Stimulated activated CD4-positive, alpha-beta T cell treated with anti-CD3 and anti-CD28 coated beads, Interleukin-4, amount 100 ng/mL, for 48 hours (primary cell): ENCODE results near the gene CDKN1B.

Experiments
- DNase-seq, 2 donors: peaks; one replicate each; pipeline ENCODE4 v3.0.0-alpha.2; 2020; ENCODE audit warnings: low read depth in 2 of 2

CDKN1B gene

DNA sequence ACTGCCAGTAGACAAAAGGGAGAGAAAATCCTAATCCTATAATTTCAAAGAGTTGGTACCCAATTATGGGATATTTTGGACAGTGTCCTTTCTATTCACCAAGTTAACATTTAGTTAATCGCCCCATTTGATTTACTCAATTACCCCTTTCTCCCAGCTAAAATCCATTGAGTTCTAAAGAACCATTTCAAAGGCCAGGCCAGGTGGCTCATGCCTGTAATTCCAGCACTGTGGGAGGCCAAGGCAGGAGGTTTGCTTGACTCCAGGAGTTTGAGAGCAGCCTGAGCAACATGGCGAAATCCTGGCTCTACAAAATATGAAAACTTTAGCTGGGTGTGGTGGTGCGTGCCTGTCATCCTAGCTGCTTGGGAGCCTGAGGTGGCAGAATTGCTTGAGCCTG, 15.7 kb upstream of the CDKN1B start:
- DNase-seq: no peak

DNA sequence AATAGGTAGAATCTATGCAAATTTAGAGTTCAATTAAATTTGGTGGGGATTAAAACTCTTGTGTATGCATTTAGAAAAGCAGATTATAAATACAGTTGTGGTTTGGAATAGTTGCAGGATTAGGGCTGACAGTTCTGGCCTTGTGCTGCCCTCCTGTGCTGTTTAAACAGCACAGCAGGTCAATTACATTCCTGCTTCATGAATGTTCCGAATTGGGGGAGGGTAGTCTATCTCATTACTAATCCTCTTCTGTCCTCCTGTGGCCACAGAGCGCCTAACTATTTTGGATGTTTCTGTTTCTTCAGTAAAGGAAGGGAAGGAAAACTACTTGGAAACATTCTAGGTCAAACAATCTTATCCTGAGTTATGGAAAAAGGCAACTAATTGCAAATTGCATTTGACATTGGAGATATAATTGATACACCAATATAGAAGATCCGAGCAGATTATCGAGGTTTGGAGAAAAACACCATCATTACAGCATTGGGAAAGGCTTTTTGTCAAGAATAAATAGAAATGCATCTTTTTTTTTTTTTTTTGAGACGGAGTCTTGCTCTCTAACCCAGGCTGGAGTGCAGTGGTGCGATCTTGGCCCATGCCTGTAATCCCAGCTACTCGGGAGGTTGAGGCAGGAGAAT, 12.5 kb upstream of the CDKN1B start:
- no peak for DNase-seq

- peak in 1 of 2 donors; percentile 48 for DNase-seq
These were observed 11.2 kb upstream of the CDKN1B start for GRCh38 chr12:12705838-12706520.

- no peak for DNase-seq
These were observed 3.3 kb upstream of the CDKN1B start for GRCh38 chr12:12713932-12714275.

DNA sequence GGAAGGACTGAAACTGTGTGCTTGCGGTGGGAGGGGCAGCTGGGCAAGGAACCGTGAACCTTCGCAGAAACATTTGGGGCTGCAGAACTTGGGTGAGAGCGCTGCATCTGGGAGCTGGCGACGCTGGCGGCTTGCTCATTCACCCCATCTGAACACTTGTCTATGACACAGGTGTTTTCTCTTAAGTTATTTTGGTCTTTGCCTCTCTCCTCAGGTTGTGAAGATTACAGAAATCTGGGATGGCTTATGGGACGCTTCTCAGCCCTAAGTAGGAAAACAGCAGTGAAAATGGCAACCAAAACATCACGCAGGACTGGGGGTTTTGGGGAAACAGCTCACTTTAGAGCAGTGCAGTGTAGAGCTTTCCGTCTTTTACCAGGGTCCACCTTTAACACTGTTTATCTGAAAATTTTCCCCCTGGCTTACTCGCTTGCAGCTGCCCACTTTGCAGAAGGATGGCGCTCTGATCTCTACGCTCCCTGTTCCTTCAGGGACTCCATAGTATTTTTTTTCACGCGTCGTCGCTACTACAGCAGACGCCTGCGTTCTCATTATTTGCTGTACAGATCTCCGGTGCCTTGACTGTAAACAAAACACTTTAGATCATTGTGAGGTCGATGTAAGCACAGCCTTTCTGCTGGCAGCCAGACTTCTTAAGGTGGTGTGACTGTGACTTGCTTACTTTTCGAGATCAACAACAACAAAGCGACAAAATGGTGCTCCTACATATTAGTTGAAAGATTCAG, 2.7 kb upstream of the CDKN1B start:
- DNase-seq: no peak

- no peak for DNase-seq
These were observed 2.1 kb upstream of the CDKN1B start for GRCh38 chr12:12715128-12715458.

DNA sequence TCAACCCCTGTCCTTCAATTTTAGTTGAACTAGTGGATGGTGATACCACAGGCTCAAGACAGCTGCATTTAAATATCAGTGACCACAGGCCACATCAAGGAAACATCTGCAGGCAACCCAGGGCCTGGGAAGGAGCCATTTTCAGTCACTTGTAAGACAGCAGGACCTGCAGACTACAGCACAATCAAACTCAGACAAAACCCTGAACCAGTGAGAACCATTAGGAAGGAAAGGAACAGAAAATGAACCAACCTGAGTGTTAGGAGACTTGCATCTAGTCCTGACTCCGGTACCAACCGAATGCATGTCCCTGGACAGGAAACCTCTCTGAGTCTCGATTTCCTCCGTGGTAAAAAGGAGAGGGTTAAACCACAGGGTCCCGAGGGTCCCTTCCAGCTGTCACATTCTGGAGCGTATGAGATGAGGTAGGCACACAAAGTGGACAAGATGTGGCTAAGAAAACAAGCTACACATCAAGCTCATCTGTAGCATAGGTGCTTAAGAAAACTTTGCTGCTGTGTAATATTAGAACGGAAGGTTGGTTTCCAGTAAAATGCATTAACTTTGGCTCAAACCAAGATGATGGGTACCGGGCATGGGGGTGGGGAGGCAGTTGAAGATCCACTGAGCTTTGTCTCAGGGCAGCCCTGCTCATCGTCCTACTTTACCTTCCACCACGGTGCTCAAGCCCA, 1.6 kb upstream of the CDKN1B start:
- no peak for DNase-seq

- DNase-seq: no peak
These were observed 896 bp upstream of the CDKN1B start for GRCh38 chr12:12716151-12716792.

GRCh38 chr12:12717586-12718380, 615 bp downstream of the CDKN1B start:
- DNase-seq: no peak

DNA sequence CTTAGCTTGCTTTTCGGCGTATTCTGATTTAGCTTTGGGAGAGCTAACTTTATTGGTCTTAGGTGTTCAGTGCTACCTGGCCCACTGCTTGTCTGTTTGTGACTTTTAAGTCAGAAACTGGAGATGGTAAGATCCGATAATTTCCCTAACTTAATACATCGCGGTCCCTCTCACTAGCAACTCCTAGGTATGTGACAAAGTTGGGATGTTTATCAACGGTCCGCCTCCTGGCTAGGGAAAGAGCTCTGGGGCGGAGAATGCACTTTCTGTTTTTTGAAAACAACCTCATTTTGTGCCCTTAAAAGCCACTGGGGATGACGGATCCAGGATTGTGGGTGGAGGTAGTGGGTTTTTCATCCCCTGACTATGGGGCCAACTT, 1.2 kb downstream of the CDKN1B start:
- DNase-seq: no peak

DNA sequence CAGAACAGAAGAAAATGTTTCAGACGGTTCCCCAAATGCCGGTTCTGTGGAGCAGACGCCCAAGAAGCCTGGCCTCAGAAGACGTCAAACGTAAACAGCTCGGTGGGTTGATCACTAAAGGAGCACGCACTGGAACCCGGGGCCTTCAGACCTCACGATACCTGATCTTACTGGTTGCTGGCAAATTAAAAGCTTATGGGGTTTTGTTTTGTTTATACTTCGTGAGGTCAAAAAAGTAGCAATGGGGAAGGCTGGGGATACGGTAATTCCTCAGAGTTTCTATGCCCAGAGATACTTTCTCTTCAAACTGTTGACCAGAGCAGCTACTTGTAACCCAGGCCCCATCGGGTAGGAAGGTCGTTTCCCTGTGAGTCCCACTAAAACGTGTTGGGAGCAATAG, 1.7 kb downstream of the CDKN1B start:
- no peak for DNase-seq

- no peak for DNase-seq
These were observed 2.3 kb downstream of the CDKN1B start for GRCh38 chr12:12719496-12719895.

DNA sequence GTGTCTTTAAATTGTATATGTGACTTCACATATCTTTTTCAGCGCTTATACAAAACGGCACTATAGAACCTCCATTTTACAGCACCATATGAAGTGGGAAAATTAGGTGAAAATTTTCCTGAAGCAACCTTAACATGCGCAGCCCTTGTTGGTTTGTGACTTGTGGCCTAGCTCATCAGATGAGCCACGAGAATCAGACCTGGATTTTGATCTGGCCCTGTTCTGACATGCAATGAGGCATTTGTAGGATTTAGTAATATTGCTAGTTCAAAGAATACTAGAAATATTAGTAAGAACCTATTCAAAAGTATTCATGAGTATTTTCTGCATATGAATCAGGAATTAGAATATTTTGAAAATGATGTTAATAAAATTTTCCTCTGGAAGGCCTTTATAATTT, 2.9 kb downstream of the CDKN1B start:
- DNase-seq: no peak

- DNase-seq: no peak
These were observed 3.5 kb downstream of the CDKN1B start for GRCh38 chr12:12720672-12721161.

DNA sequence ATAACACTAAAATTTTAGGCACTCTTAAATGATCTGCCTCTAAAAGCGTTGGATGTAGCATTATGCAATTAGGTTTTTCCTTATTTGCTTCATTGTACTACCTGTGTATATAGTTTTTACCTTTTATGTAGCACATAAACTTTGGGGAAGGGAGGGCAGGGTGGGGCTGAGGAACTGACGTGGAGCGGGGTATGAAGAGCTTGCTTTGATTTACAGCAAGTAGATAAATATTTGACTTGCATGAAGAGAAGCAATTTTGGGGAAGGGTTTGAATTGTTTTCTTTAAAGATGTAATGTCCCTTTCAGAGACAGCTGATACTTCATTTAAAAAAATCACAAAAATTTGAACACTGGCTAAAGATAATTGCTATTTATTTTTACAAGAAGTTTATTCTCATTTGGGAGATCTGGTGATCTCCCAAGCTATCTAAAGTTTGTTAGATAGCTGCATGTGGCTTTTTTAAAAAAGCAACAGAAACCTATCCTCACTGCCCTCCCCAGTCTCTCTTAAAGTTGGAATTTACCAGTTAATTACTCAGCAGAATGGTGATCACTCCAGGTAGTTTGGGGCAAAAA, 4.1 kb downstream of the CDKN1B start:
- DNase-seq: no peak

- DNase-seq: no peak
These were observed 4.8 kb downstream of the CDKN1B start for GRCh38 chr12:12721814-12722434.

DNA sequence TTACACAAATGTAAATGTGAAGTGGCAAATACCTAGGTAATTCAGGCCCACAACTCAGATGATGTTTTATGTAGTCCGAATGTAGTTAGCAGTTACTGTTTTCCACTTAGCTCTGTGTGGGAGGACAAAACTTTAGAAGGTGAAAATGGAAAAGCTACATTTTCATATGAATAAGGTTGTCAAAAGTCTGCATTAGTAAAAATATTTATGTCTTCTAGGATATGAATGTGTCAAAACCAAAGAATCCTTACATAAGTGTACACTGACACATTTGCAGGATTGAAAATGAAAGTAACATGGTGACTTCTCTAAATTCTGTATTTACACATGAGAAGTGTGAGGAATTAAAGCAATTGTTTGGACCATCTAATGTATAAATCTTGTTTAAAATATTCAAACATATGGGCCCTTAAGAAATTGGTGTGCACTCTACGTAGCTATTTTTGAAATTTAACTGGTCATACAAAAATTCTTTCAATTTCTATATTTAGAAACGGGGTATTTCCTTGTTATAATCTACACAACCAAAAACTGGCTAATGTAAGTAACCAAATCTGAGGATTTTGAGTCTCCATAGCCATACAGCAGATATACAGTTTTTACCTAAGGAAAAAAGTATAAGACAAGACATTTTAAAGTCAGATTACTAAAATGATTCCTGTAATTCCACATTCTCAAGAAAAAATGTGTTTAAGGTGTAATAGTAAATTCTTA, 5.4 kb downstream of the CDKN1B start:
- DNase-seq: no peak

GRCh38 chr12:12723149-12723680, 6.0 kb downstream of the CDKN1B start:
- no peak for DNase-seq

DNA sequence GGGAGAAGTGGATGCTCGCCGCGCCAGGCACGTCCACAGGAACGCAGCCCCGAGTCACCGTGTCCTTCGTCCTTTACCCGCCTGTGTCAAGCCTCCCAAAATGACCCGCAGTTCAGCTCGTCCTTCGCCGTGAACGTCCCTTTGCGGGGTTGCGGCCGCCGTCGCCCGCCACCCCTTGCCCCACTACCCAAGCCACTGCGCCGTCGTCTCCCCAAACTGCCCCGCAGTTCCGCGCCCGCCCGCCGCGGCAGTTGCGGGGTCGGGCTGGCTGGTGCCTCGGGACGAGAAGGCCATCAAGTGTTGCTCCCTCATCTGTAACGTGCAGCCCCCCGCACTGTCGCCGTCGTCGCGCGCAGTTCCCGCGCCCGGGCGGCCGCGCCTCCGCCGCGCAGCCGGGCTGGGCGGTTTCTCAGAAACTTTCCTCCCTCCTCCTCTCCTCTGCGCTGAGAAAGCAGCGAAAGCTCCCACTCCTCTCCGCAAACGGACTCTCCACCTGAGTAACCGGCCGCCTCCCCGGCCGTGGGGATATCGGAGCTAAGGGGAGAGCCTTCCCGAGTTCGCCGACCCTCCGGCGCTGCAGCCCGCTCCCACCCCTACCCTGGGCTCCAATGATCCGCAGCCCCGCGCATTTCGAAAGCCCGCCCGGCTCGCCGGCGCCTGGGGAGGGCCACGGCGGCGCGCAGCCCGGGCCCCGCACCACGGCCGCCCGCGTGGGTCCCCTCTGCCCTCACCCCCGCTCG, 6.7 kb downstream of the CDKN1B start:
- peak; percentile 28 to 32 for DNase-seq
